ENCODE data around the gene HAPSTR1. TPM values are rescaled to one million over a fixed set of nuclear protein-coding genes. Genes with fewer than 3 reads are reported as not detected.
"Not testable (repeated sequence)": the region's sequence is repeated elsewhere in the genome, so short reads cannot be mapped to it uniquely, and the experiment has no call there.

Gene HAPSTR1
- total and polyA plus RNA-seq, 2 donors (not counting 3 experiments of a cell fraction or from before 2014, with no cell fraction given): 15.7 to 63.7 TPM

- intact Hi-C loops (cut with micrococcal nuclease) (no loop called here), dilution Hi-C loops (cut with MboI; ENCODE audit: extremely low pct_ligation_motif_present, low sequenced_read_pairs) (no loop called here)
- H3K4me2 ChIP-seq (ENCODE audit: insufficient read depth, low read length): no peak overlapping the region
- no peaks in the 10 kb centered on the region for H3K27me3 ChIP-seq (ENCODE audit: control insufficient read depth in 2 of 2, insufficient read depth in 2 of 2, low read length in 2 of 2)
- no TSS peak for BruUV-seq (replicated peaks)
- ChIA-PET POLR2A (no interaction called here), CTCF (no interaction called here)
- no peak overlapping the region for H3K4me3 ChIP-seq (replicated peaks in 1 of 3; ENCODE audit: insufficient read depth in 1 of 3, low read depth in 1 of 3, low read length in 3 of 3)
- H2AFZ ChIP-seq (ENCODE audit: low read depth, low read length): no peak overlapping the region
- no peak overlapping the region for H3K9ac ChIP-seq (replicated peaks; ENCODE audit: extremely low read depth, insufficient read depth, low read length)
- no peaks in the 10 kb centered on the region for H3K9me3 ChIP-seq (replicated peaks; ENCODE audit: control insufficient read depth, insufficient read depth, low read length)
- H3K9me1 ChIP-seq (replicated peaks; ENCODE audit: control insufficient read depth, extremely low read depth, insufficient read depth, low read length): no peaks in the 10 kb centered on the region
- H3K27ac ChIP-seq (ENCODE audit: insufficient read depth, low read depth, low read length): no peak overlapping the region
- H3K79me2 ChIP-seq (ENCODE audit: control insufficient read depth, insufficient read depth, low read length): no peaks in the 10 kb centered on the region
- TF ChIP-seq FOS (IDR thresholded peaks at IDR 0.05; ENCODE audit: borderline replicate concordance, insufficient read depth, low read length) (no peak), POLR2A (IDR thresholded peaks at IDR 0.05; ENCODE audit: low read depth, low read length) (no peak), MYC (IDR thresholded peaks at IDR 0.05; ENCODE audit: low read depth, low read length) (no peak), EZH2 (IDR thresholded peaks at IDR 0.05; ENCODE audit: borderline replicate concordance, low read depth, low read length, severe bottlenecking) (no peak), JUN (IDR thresholded peaks at IDR 0.05; ENCODE audit: borderline replicate concordance, insufficient read depth, insufficient read length, low read depth) (no peak), MAX (IDR thresholded peaks at IDR 0.05; ENCODE audit: insufficient read depth, insufficient read length) (no peak), GATA2 (IDR thresholded peaks at IDR 0.05; ENCODE audit: insufficient read depth, insufficient read length, low read depth, low read length) (no peak), CTCF (IDR thresholded peaks at IDR 0.05; ENCODE audit: extremely low read depth in 1 of 2, insufficient read depth in 1 of 2, low read depth in 1 of 2, low read length in 2 of 2) (no peak), POLR2AphosphoS5 (IDR thresholded peaks at IDR 0.05; ENCODE audit: insufficient read depth, low read depth, low read length) (no peak)
- no peak for FAIRE-seq
- no peak for DNase-seq (ENCODE audit: low read depth, low spot score)
- no peaks in the 10 kb centered on the region for H3K36me3 ChIP-seq (ENCODE audit: control insufficient read depth in 2 of 2, extremely low read depth in 1 of 2, insufficient read depth in 2 of 2, low read length in 2 of 2)
- H4K20me1 ChIP-seq (replicated peaks; ENCODE audit: control insufficient read depth, extremely low read depth, insufficient read depth, low read length): no peaks in the 10 kb centered on the region
- H3K4me1 ChIP-seq (ENCODE audit: control insufficient read depth, extremely low read depth, insufficient read depth, low read length): peaks cover 5% of the 10 kb centered on the region
Observed at GRCh38 chr16:9082422-9082821, 9.0 kb upstream of the HAPSTR1 start.

GRCh38 chr16:9087733-9088132 lies 3.7 kb upstream of the HAPSTR1 start:
- H3K4me3 ChIP-seq (replicated peaks in 1 of 3; ENCODE audit: insufficient read depth in 1 of 3, low read depth in 1 of 3, low read length in 3 of 3); FAIRE-seq; H4K20me1 ChIP-seq (replicated peaks; ENCODE audit: control insufficient read depth, extremely low read depth, insufficient read depth, low read length); H3K9me1 ChIP-seq (replicated peaks; ENCODE audit: control insufficient read depth, extremely low read depth, insufficient read depth, low read length); DNase-seq (ENCODE audit: low read depth, low spot score); dilution Hi-C loops (cut with MboI; ENCODE audit: extremely low pct_ligation_motif_present, low sequenced_read_pairs); BruUV-seq (replicated peaks); H2AFZ ChIP-seq (ENCODE audit: low read depth, low read length); H3K4me1 ChIP-seq (ENCODE audit: control insufficient read depth, extremely low read depth, insufficient read depth, low read length); H3K27ac ChIP-seq (ENCODE audit: insufficient read depth, low read depth, low read length); intact Hi-C loops (cut with micrococcal nuclease); POLR2A ChIA-PET; H3K4me2 ChIP-seq (ENCODE audit: insufficient read depth, low read length); H3K9ac ChIP-seq (replicated peaks; ENCODE audit: extremely low read depth, insufficient read depth, low read length); H3K27me3 ChIP-seq (ENCODE audit: control insufficient read depth in 2 of 2, insufficient read depth in 2 of 2, low read length in 2 of 2); H3K9me3 ChIP-seq (replicated peaks; ENCODE audit: control insufficient read depth, insufficient read depth, low read length); H3K36me3 ChIP-seq (ENCODE audit: control insufficient read depth in 2 of 2, extremely low read depth in 1 of 2, insufficient read depth in 2 of 2, low read length in 2 of 2): not testable (repeated sequence)
- peaks cover 13% of the 10 kb centered on the region for H3K79me2 ChIP-seq (ENCODE audit: control insufficient read depth, insufficient read depth, low read length)
- CTCF ChIA-PET: interaction anchor here (0.7 to 1.4 kb wide), 2 partner anchors 36 to 79 kb away, joined by 3 to 4 read pairs; no protein-coding TSS in a partner anchor
